GM23338 (cell line): ENCODE data around the gene SLF2.
"Not testable (repeated sequence)": the region's sequence is repeated elsewhere in the genome, so short reads cannot be mapped to it uniquely, and the experiment has no call there.

ENCODE experiments used
- CREB1 ChIP-seq: fragments of 250-450 bp; sonication (Bioruptor Pico); IDR thresholded peaks from 2 replicates; pipeline ENCODE4 v1.5.0; 2020; ENCODE audit warnings: low read depth, mild to moderate bottlenecking, moderate library complexity
- CTCF ChIP-seq, 2 experiments: fragments of 200-600 bp in 1 of 2; sonication (generic) in 1 of 2; conservative IDR thresholded peaks; 2 replicates each; pipeline versions ENCODE4 v1.5.1 to v1.6.1; 2016 to 2017; ENCODE audit warnings: antibody characterized with exemption in 2 of 2, low read depth in 2 of 2, mild to moderate bottlenecking in 2 of 2, moderate library complexity in 1 of 2
- EZH2 ChIP-seq: fragments of 200-600 bp; sonication (generic); IDR thresholded peaks from one replicate; pipeline ENCODE4 v1.8.0; 2017; ENCODE audit warnings: antibody characterized with exemption, mild to moderate bottlenecking, low read depth; ENCODE audit not compliant: unreplicated experiment
- EZH2phosphoT487 ChIP-seq: fragments of 200-600 bp; sonication (generic); IDR thresholded peaks from one replicate; pipeline ENCODE4 v1.8.1; 2018; ENCODE audit warnings: antibody characterized with exemption; ENCODE audit not compliant: unreplicated experiment
- POLR2AphosphoS5 ChIP-seq: IDR thresholded peaks from 2 replicates; pipeline ENCODE4 v1.6.1; 2016; ENCODE audit warnings: antibody characterized with exemption, low read depth
- REST ChIP-seq: IDR thresholded peaks from one replicate; pipeline ENCODE4 v1.6.1; 2018; ENCODE audit warnings: antibody characterized with exemption; ENCODE audit not compliant: unreplicated experiment
- ZNF114 ChIP-seq: fragments of 250-450 bp; sonication (Bioruptor Pico); IDR thresholded peaks from 2 replicates; pipeline ENCODE4 v1.5.0; 2020; ENCODE audit warnings: mild to moderate bottlenecking, moderate library complexity

- not testable (repeated sequence) for TF ChIP-seq CTCF (conservative IDR thresholded peaks at IDR 0.05; ENCODE audit: low read depth in 2 of 2); EZH2; CREB1 (CRISPR knock-in tag); POLR2AphosphoS5; ZNF114 (CRISPR knock-in tag); REST; EZH2phosphoT487
Measured at GRCh38 chr10:100885611-100886010, 27.2 kb upstream of the SLF2 start.
